IMR-90 (cell line): ENCODE results near the gene GAL3ST3. TPM values are rescaled to one million over a fixed set of nuclear protein-coding genes. Genes with fewer than 3 reads are reported as not detected.

Source experiments
- ATAC-seq: fragments of 200-7000 bp; cut with Tn5 transposase; 2 replicates; pipeline ENCODE4 v1.9.1; 2020; ENCODE audit warnings: low read depth, mild to moderate bottlenecking, moderate library complexity
- BruUV-seq: library from RNA; stranded (reverse); fragments of 400-500 nt; replicated peaks from 2 replicates; lab custom pipeline; 2021; lab: Mats Ljungman, UMichigan
- CTCF ChIA-PET: fragments of 300-600 bp; formaldehyde crosslinking; extraction: SDS; loops from one replicate; lab custom pipeline; 2021; ENCODE audit warnings: antibody characterized with exemption; lab: Yijun Ruan, JAX
- POLR2A ChIA-PET: fragments of 300-600 bp; sonication (Branson Sonifier 250); formaldehyde crosslinking; loops from one replicate; lab custom pipeline; 2022; ENCODE audit warnings: antibody characterized with exemption; ENCODE audit not compliant: unreplicated experiment; lab: Charles Lee
- DNase-seq: peaks from one replicate; pipeline ENCODE4 v3.0.0; 2013
- H2AFZ ChIP-seq: replicated peaks from 2 replicates; pipeline ENCODE3; 2013; ENCODE audit warnings: low read length, mild to moderate bottlenecking; ENCODE audit not compliant: poor library complexity
- H2AK5ac ChIP-seq: 2 replicates; pipeline ENCODE4 v1.6.1; 2013; ENCODE audit warnings: low read depth, low read length, inconsistent platforms
- H2AK9ac ChIP-seq: replicated peaks from 2 replicates; pipeline ENCODE3; 2013; ENCODE audit warnings: mild to moderate bottlenecking, low read depth, low read length, moderate library complexity; ENCODE audit not compliant: poor library complexity
- H2BK120ac ChIP-seq: 2 replicates; pipeline ENCODE4 v1.6.1; 2013; ENCODE audit warnings: low read depth, low read length, inconsistent platforms
- H2BK15ac ChIP-seq: 3 replicates; pipeline ENCODE4 v1.6.1; 2013; ENCODE audit warnings: low read depth, low read length, inconsistent platforms
- H2BK20ac ChIP-seq: 2 replicates; pipeline ENCODE4 v1.6.1; 2013; ENCODE audit warnings: low read depth, mild to moderate bottlenecking, inconsistent platforms, low read length, moderate library complexity
- H2BK5ac ChIP-seq: 2 replicates; pipeline ENCODE4 v1.6.1; 2013; ENCODE audit warnings: mild to moderate bottlenecking, low read depth, low read length, inconsistent platforms; ENCODE audit not compliant: poor library complexity, severe bottlenecking
- H3K14ac ChIP-seq: replicated peaks from 2 replicates; pipeline ENCODE4 v1.6.1; 2013; ENCODE audit warnings: low read depth, low read length, inconsistent platforms
- H3K18ac ChIP-seq: 2 replicates; pipeline ENCODE4 v1.6.1; 2013; ENCODE audit warnings: low read depth, low read length, control low read depth
- H3K23ac ChIP-seq: 2 replicates; pipeline ENCODE4 v1.6.1; 2013; ENCODE audit warnings: low read depth, low read length, inconsistent platforms
- H3K27ac ChIP-seq: 2 replicates; pipeline ENCODE4 v1.5.1; 2013; ENCODE audit warnings: mild to moderate bottlenecking, control low read depth, low read length; ENCODE audit not compliant: insufficient read depth
- H3K27me3 ChIP-seq: 2 replicates; pipeline ENCODE4 v1.6.1; 2013; ENCODE audit warnings: low read length; ENCODE audit not compliant: control insufficient read depth, insufficient read depth
- H3K36me3 ChIP-seq: 2 replicates; pipeline ENCODE4 v1.6.1; 2013; ENCODE audit warnings: low read length, mixed read lengths; ENCODE audit not compliant: control insufficient read depth, insufficient read depth
- H3K4ac ChIP-seq: 2 replicates; pipeline ENCODE4 v1.6.1; 2013; ENCODE audit warnings: low read depth, low read length, inconsistent platforms
- H3K4me1 ChIP-seq: 2 replicates; pipeline ENCODE4 v1.6.1; 2013; ENCODE audit warnings: low read length, mixed read lengths; ENCODE audit not compliant: control insufficient read depth, insufficient read depth
- H3K4me2 ChIP-seq: 2 replicates; pipeline ENCODE4 v1.6.1; 2013; ENCODE audit warnings: low read depth, mild to moderate bottlenecking, control low read depth, low read length, moderate library complexity
- H3K4me3 ChIP-seq: 2 replicates; pipeline ENCODE4 v1.5.1; 2013; ENCODE audit warnings: low read depth, mild to moderate bottlenecking, control low read depth, low read length, moderate library complexity; ENCODE audit not compliant: insufficient read depth
- H3K56ac ChIP-seq: 2 replicates; pipeline ENCODE4 v1.6.1; 2013; ENCODE audit warnings: low read length, inconsistent platforms; ENCODE audit not compliant: insufficient read depth; ENCODE audit errors: extremely low read depth
- H3K79me1 ChIP-seq, 2 experiments: 2 replicates each; pipeline ENCODE4 v1.6.1; 2013; ENCODE audit warnings: low read length in 2 of 2, inconsistent platforms in 1 of 2, low read depth in 1 of 2
- H3K9ac ChIP-seq: 2 replicates; pipeline ENCODE4 v1.6.1; 2013; ENCODE audit warnings: low read depth, low read length, control low read depth
- H3K9me1 ChIP-seq: 2 replicates; pipeline ENCODE4 v1.6.1; 2013; ENCODE audit warnings: low read length, inconsistent platforms; ENCODE audit not compliant: insufficient read depth
- H3K9me3 ChIP-seq: 2 replicates; pipeline ENCODE4 v1.6.1; 2013; ENCODE audit warnings: low read length; ENCODE audit not compliant: control insufficient read depth, insufficient read depth
- H4K20me1 ChIP-seq: 2 replicates; pipeline ENCODE4 v1.6.1; 2013; ENCODE audit warnings: low read length, inconsistent platforms; ENCODE audit not compliant: insufficient read depth
- H4K5ac ChIP-seq: 2 replicates; pipeline ENCODE4 v1.6.1; 2013; ENCODE audit warnings: mild to moderate bottlenecking, low read depth, low read length, control low read depth
- H4K8ac ChIP-seq, 2 experiments: 2 replicates each; pipeline ENCODE4 v1.6.1; 2013; ENCODE audit warnings: low read depth in 2 of 2, low read length in 2 of 2, control low read depth in 1 of 2, inconsistent platforms in 1 of 2
- H4K91ac ChIP-seq: 2 replicates; pipeline ENCODE4 v1.6.1; 2013; ENCODE audit warnings: low read depth, low read length, inconsistent platforms; ENCODE audit not compliant: insufficient read depth
- BHLHE40 ChIP-seq: fragments of 150-350 bp; IDR thresholded peaks from 2 replicates; pipeline ENCODE4 v1.6.1; 2016; ENCODE audit warnings: mild to moderate bottlenecking, low read depth, low read length
- CEBPB ChIP-seq: IDR thresholded peaks from 2 replicates; pipeline ENCODE4 v1.6.1; 2012; ENCODE audit warnings: low read depth, low read length, improper control_type of control experiment
- CHD1 ChIP-seq: IDR thresholded peaks from 2 replicates; pipeline ENCODE4 v1.6.1; 2012; ENCODE audit warnings: low read depth, low read length, improper control_type of control experiment
- MAZ ChIP-seq: IDR thresholded peaks from 2 replicates; pipeline ENCODE4 v1.6.1; 2012; ENCODE audit warnings: low read depth, mild to moderate bottlenecking, low read length, improper control_type of control experiment, moderate library complexity, borderline replicate concordance
- whole genome bisulfite sequencing, 2 experiments: methylation state at CpG; one replicate each; pipeline versions ENCODE4 v1.1.5 to v1.1.7; 2013; ENCODE audit warnings: missing lambda C conversion rate in 2 of 2; ENCODE audit not compliant: insufficient read length in 1 of 2; ENCODE audit errors: extremely low coverage in 2 of 2; 5-methylcytosine and 5-hydroxymethylcytosine counted together
- dilution Hi-C: fragments of 300-500 bp; cut with HindIII; formaldehyde crosslinking; loops from one replicate; pipeline ENCODE4 v1.14.3; 2018; ENCODE audit warnings: low sequenced_read_pairs; ENCODE audit not compliant: unreplicated experiment
- in situ Hi-C: fragments of 300-500 bp; cut with MboI; formaldehyde crosslinking; loops from 3 replicates; pipeline ENCODE4 v1.14.3; 2019; ENCODE audit warnings: low sequenced_read_pairs, inconsistent platforms, mixed read lengths
- intact Hi-C: fragments of 100-400 bp; cut with micrococcal nuclease; formaldehyde crosslinking; loops from 2 replicates; pipeline ENCODE4 v1.10.0; 2022
- polyA plus RNA-seq, 3 experiments: library from polyadenylated mRNA; depleted of rRNA; stranded (reverse); fragments of >200 nt; gene quantifications; 2 replicates each; pipeline ENCODE4 v1.2.3, GENCODE V29; 2012; ENCODE audit warnings: low replicate concordance in 1 of 3
- total RNA-seq: library from RNA; depleted of rRNA; stranded (reverse); fragments of >200 nt; gene quantifications from 2 replicates; pipeline ENCODE4 v1.2.3, GENCODE V29; 2012
- TF ChIP-seq, protein P1 (sequence below): fragments of 150-350 bp; IDR thresholded peaks from 2 replicates; pipeline ENCODE4 v1.6.1; 2017; ENCODE audit warnings: mild to moderate bottlenecking, antibody characterized with exemption, low read length, low read depth
- TF ChIP-seq, protein P2 (sequence below): fragments of 150-350 bp; IDR thresholded peaks from 2 replicates; pipeline ENCODE4 v1.6.1; 2016; ENCODE audit warnings: low read depth, mild to moderate bottlenecking, low read length, moderate library complexity, borderline replicate concordance

Gene GAL3ST3
- total and polyA plus RNA-seq, 2 of the 4 experiments (the other 2 are of a cell fraction): 0.19 TPM; not detected in 1

DNA sequence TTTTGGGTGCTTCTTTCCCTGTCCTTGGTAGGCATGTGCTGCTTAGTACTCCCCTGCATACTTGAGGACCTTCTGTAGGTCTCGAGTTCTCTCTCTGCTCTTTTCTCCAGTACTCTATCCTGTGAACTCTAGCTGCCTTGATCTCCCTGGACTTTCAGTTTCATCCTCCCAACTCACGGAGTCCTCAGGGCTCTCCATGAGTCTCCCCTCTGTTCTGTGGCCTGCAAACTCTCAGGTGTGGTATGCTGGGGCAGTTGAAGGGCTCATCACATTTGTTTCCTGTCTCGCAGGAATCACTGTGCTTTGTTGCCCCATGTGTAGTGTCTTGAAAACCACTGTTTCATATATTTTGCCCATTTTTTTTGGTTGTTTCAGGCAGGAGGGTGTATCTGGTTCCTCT is 17.8 kb upstream of the GAL3ST3 start:
- Histone ChIP-seq H2BK15ac (no peak overlapping the region), H2BK20ac (no peak overlapping the region), H2AFZ (no peak overlapping the region), H3K18ac (no peak overlapping the region), H4K91ac (no peak overlapping the region), H4K8ac (no peak overlapping the region), H3K36me3 (peaks cover 50% of the 10 kb centered on the region), H3K23ac (no peak overlapping the region), H2BK120ac (no peak overlapping the region), H4K5ac (no peak overlapping the region), H2AK5ac (no peak overlapping the region), H2AK9ac (no peak overlapping the region), H3K9me1 (peaks cover 9% of the 10 kb centered on the region), H3K4me3 (no peak overlapping the region), H3K14ac (no peak overlapping the region), H2BK5ac (no peak overlapping the region), H3K4me1 (peaks cover 10% of the 10 kb centered on the region), H3K9me3 (no peaks in the 10 kb centered on the region), H3K4me2 (no peak overlapping the region), H3K9ac (no peak overlapping the region), H3K56ac (no peak overlapping the region), H3K27me3 (no peaks in the 10 kb centered on the region), H4K20me1 (peaks cover 21% of the 10 kb centered on the region), H3K4ac (no peak overlapping the region), H3K27ac (no peak overlapping the region), H3K79me1 (peaks cover 23 to 55% of the 10 kb centered on the region in 2 experiments)
- no CpG with 5 or more reads among the region's 3 CpGs for WGBS, 2 experiments
- in situ Hi-C loops: no loop called here
- ATAC-seq (no peak), DNase-seq (no peak)
- no TSS peak for BruUV-seq
- intact Hi-C loops: no loop called here
- dilution Hi-C loops: no loop called here
- ChIA-PET POLR2A (no interaction called here), CTCF (no interaction called here)
- TF ChIP-seq MAZ (no peak), CHD1 (no peak), BHLHE40 (no peak), CEBPB (no peak)
- TF ChIP-seq, protein P1, sequence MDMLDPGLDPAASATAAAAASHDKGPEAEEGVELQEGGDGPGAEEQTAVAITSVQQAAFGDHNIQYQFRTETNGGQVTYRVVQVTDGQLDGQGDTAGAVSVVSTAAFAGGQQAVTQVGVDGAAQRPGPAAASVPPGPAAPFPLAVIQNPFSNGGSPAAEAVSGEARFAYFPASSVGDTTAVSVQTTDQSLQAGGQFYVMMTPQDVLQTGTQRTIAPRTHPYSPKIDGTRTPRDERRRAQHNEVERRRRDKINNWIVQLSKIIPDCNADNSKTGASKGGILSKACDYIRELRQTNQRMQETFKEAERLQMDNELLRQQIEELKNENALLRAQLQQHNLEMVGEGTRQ: no peak
- TF ChIP-seq, protein P2, sequence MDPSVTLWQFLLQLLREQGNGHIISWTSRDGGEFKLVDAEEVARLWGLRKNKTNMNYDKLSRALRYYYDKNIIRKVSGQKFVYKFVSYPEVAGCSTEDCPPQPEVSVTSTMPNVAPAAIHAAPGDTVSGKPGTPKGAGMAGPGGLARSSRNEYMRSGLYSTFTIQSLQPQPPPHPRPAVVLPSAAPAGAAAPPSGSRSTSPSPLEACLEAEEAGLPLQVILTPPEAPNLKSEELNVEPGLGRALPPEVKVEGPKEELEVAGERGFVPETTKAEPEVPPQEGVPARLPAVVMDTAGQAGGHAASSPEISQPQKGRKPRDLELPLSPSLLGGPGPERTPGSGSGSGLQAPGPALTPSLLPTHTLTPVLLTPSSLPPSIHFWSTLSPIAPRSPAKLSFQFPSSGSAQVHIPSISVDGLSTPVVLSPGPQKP: no peak
